GM23338 (cell line): ENCODE data around the gene S100A8. TPM values are rescaled to one million over a fixed set of nuclear protein-coding genes. Genes with fewer than 3 reads are reported as not detected.

Experiments used
- ATAC-seq: fragments of 200-7000 bp; cut with Tn5 transposase; 3 replicates; pipeline ENCODE4 v1.9.1; 2020
- DNase-seq: peaks from one replicate; pipeline ENCODE4 v3.0.0-alpha.2; 2015; ENCODE audit warnings: low spot score
- H2AFZ ChIP-seq: fragments of 200-600 bp; sonication (generic); 2 replicates; pipeline ENCODE4 v1.8.0; 2016; ENCODE audit warnings: antibody characterized with exemption, mild to moderate bottlenecking, moderate library complexity
- H3F3A ChIP-seq: fragments of 200-600 bp; sonication (generic); replicated peaks from 2 replicates; pipeline ENCODE4 v1.8.0; 2017; ENCODE audit warnings: antibody characterized with exemption, mixed run types, low read depth
- H3K27ac ChIP-seq: fragments of 200-600 bp; sonication (generic); 2 replicates; pipeline ENCODE4 v1.6.1; 2016; ENCODE audit warnings: low read depth
- H3K27me3 ChIP-seq: fragments of 200-600 bp; sonication (generic); 2 replicates; pipeline ENCODE4 v1.8.0; 2016; ENCODE audit warnings: mild to moderate bottlenecking, mixed run types, moderate library complexity; ENCODE audit not compliant: insufficient read depth
- H3K36me3 ChIP-seq: fragments of 200-600 bp; sonication (generic); 2 replicates; pipeline ENCODE4 v1.8.0; 2016; ENCODE audit warnings: mild to moderate bottlenecking; ENCODE audit not compliant: insufficient read depth
- H3K4me1 ChIP-seq: fragments of 200-600 bp; sonication (generic); 2 replicates; pipeline ENCODE4 v1.8.0; 2016; ENCODE audit warnings: mild to moderate bottlenecking, moderate library complexity; ENCODE audit not compliant: insufficient read depth
- H3K4me2 ChIP-seq: fragments of 200-600 bp; sonication (generic); 2 replicates; pipeline ENCODE4 v1.7.1; 2017; ENCODE audit warnings: mixed run types
- H3K4me3 ChIP-seq: fragments of 200-600 bp; sonication (generic); 2 replicates; pipeline ENCODE4 v1.6.1; 2016; ENCODE audit warnings: mixed run types
- H3K79me2 ChIP-seq: fragments of 200-600 bp; sonication (generic); replicated peaks from 2 replicates; pipeline ENCODE4 v1.8.0; 2017; ENCODE audit warnings: mild to moderate bottlenecking; ENCODE audit not compliant: insufficient read depth
- H3K9me2 ChIP-seq: fragments of 200-600 bp; sonication (generic); 2 replicates; pipeline ENCODE4 v1.8.0; 2017; ENCODE audit not compliant: insufficient read depth
- H4K20me1 ChIP-seq: fragments of 200-600 bp; sonication (generic); replicated peaks from 2 replicates; pipeline ENCODE4 v1.8.0; 2017; ENCODE audit warnings: mild to moderate bottlenecking; ENCODE audit not compliant: insufficient read depth
- H3K27ac Mint-ChIP-seq: 2 replicates; pipeline ENCODE4 v1.8.0; 2020; ENCODE audit warnings: inconsistent platforms, mild to moderate bottlenecking, moderate library complexity, mixed read lengths
- H3K27me3 Mint-ChIP-seq: 3 replicates; pipeline ENCODE4 v1.8.0; 2022; ENCODE audit warnings: low read depth, mild to moderate bottlenecking, moderate library complexity, mixed read lengths, inconsistent platforms; ENCODE audit not compliant: insufficient read depth, poor library complexity
- H3K36me3 Mint-ChIP-seq: 3 replicates; pipeline ENCODE4 v1.8.0; 2021; ENCODE audit warnings: low read depth, mild to moderate bottlenecking, inconsistent platforms, moderate library complexity, mixed read lengths
- H3K4me1 Mint-ChIP-seq: 3 replicates; pipeline ENCODE4 v1.8.0; 2020; ENCODE audit warnings: mild to moderate bottlenecking, inconsistent platforms, mixed read lengths
- H3K4me3 Mint-ChIP-seq: 3 replicates; pipeline ENCODE4 v1.8.0; 2021; ENCODE audit warnings: moderate library complexity, mild to moderate bottlenecking, inconsistent platforms, mixed read lengths
- H3K9me3 Mint-ChIP-seq: 3 replicates; pipeline ENCODE4 v1.8.0; 2020; ENCODE audit warnings: moderate library complexity, mild to moderate bottlenecking, inconsistent platforms, mixed read lengths
- CREB1 ChIP-seq: fragments of 250-450 bp; sonication (Bioruptor Pico); IDR thresholded peaks from 2 replicates; pipeline ENCODE4 v1.5.0; 2020; ENCODE audit warnings: low read depth, mild to moderate bottlenecking, moderate library complexity
- EZH2phosphoT487 ChIP-seq: fragments of 200-600 bp; sonication (generic); IDR thresholded peaks from one replicate; pipeline ENCODE4 v1.8.1; 2018; ENCODE audit warnings: antibody characterized with exemption; ENCODE audit not compliant: unreplicated experiment
- JUNB ChIP-seq: IDR thresholded peaks from one replicate; pipeline ENCODE4 v1.6.1; 2016; ENCODE audit warnings: antibody characterized with exemption; ENCODE audit not compliant: unreplicated experiment
- NANOG ChIP-seq: IDR thresholded peaks from 2 replicates; pipeline ENCODE4 v1.6.1; 2016; ENCODE audit warnings: antibody characterized with exemption, borderline replicate concordance
- POLR2AphosphoS5 ChIP-seq: IDR thresholded peaks from 2 replicates; pipeline ENCODE4 v1.6.1; 2016; ENCODE audit warnings: antibody characterized with exemption, low read depth
- STAT1 ChIP-seq: IDR thresholded peaks from one replicate; pipeline ENCODE4 v1.6.1; 2016; ENCODE audit warnings: antibody characterized with exemption; ENCODE audit not compliant: unreplicated experiment
- ZNF114 ChIP-seq: fragments of 250-450 bp; sonication (Bioruptor Pico); IDR thresholded peaks from 2 replicates; pipeline ENCODE4 v1.5.0; 2020; ENCODE audit warnings: mild to moderate bottlenecking, moderate library complexity
- ZNF331 ChIP-seq: fragments of 250-450 bp; sonication (Bioruptor Pico); IDR thresholded peaks from 2 replicates; pipeline ENCODE4 v1.5.0; 2020; ENCODE audit warnings: low read depth, mild to moderate bottlenecking, moderate library complexity
- polyA plus RNA-seq: library from polyadenylated mRNA; unstranded; fragments of >200 nt; fragmentation: Nextera tagmentation; extraction: Ambion mirVana; gene quantifications from 2 replicates; pipeline ENCODE4 v1.2.1, GENCODE V29; 2016
- total RNA-seq: library from RNA; depleted of rRNA; stranded (reverse); fragments of >200 nt; shearing (Covaris generic); gene quantifications from 2 replicates; pipeline ENCODE4 v1.2.3, GENCODE V29; 2014
- TF ChIP-seq, protein P1 (sequence below): IDR thresholded peaks from 2 replicates; pipeline ENCODE4 v1.6.1; 2016; ENCODE audit warnings: antibody characterized with exemption
- TF ChIP-seq, protein P2 (sequence below): IDR thresholded peaks from one replicate; pipeline ENCODE4 v1.6.1; 2018; ENCODE audit warnings: antibody characterized with exemption; ENCODE audit not compliant: unreplicated experiment

The S100A8 gene
- total and polyA plus RNA-seq, 2 experiments from 2014 or later: not detected

DNA sequence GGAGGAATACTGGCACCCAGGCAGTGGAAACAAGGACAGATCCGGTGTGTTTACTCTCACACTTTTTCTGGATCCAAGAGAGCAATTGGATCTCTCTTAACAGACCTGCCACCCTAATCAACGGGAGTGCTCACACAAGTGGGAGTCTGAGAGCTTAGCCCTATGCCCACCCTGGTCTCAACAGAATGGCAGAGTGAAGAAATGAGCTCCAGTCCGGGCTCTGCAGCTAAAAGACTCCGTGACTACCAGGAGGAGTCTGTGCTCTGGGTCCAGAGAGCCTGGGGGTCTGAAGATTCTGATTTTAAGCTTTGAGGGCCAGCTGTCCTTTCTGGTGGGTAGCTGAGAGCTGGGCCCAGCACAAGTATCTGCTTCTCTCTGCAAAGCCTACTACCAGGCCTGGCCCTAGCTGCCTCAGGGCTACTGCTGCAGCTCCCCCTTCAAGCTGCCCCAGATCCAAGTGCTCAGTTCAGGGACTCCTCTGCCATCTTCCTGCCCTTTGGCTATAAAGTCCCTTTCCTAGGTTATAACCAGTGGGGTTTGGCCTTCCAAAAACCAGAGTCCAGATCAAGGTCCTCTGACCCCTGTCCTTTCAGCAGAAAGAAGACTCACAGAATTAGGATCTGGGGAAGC is 29.3 kb downstream of the S100A8 start:
- no peaks in the 10 kb centered on the region for H3K4me1 ChIP-seq
- H2AFZ ChIP-seq: no peak overlapping the region
- H3K36me3 Mint-ChIP-seq: no peaks in the 10 kb centered on the region
- no peaks in the 10 kb centered on the region for H3K79me2 ChIP-seq
- no peaks in the 10 kb centered on the region; the same call in 1 of the 2 replicates for H3K9me2 ChIP-seq
- H3K4me1 Mint-ChIP-seq: peaks cover 8% of the 10 kb centered on the region; the same call in 1 of the 3 replicates
- H3K36me3 ChIP-seq: no peaks in the 10 kb centered on the region
- H3K27me3 Mint-ChIP-seq: peaks cover 5% of the 10 kb centered on the region
- no peaks in the 10 kb centered on the region for H3F3A ChIP-seq
- H3K27ac Mint-ChIP-seq: no peak overlapping the region
- H3K4me2 ChIP-seq: no peak overlapping the region
- H3K27me3 ChIP-seq: no peaks in the 10 kb centered on the region
- no peak overlapping the region for H3K4me3 Mint-ChIP-seq
- ATAC-seq: no peak
- H4K20me1 ChIP-seq: no peaks in the 10 kb centered on the region
- no peaks in the 10 kb centered on the region for H3K9me3 Mint-ChIP-seq
- TF ChIP-seq NANOG (no peak), JUNB (no peak), POLR2AphosphoS5 (no peak), EZH2phosphoT487 (no peak), STAT1 (no peak), CREB1 (CRISPR knock-in tag) (no peak), ZNF114 (CRISPR knock-in tag) (no peak)
- TF ChIP-seq, protein P1, sequence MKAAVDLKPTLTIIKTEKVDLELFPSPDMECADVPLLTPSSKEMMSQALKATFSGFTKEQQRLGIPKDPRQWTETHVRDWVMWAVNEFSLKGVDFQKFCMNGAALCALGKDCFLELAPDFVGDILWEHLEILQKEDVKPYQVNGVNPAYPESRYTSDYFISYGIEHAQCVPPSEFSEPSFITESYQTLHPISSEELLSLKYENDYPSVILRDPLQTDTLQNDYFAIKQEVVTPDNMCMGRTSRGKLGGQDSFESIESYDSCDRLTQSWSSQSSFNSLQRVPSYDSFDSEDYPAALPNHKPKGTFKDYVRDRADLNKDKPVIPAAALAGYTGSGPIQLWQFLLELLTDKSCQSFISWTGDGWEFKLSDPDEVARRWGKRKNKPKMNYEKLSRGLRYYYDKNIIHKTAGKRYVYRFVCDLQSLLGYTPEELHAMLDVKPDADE: no peak
- TF ChIP-seq, protein P2, sequence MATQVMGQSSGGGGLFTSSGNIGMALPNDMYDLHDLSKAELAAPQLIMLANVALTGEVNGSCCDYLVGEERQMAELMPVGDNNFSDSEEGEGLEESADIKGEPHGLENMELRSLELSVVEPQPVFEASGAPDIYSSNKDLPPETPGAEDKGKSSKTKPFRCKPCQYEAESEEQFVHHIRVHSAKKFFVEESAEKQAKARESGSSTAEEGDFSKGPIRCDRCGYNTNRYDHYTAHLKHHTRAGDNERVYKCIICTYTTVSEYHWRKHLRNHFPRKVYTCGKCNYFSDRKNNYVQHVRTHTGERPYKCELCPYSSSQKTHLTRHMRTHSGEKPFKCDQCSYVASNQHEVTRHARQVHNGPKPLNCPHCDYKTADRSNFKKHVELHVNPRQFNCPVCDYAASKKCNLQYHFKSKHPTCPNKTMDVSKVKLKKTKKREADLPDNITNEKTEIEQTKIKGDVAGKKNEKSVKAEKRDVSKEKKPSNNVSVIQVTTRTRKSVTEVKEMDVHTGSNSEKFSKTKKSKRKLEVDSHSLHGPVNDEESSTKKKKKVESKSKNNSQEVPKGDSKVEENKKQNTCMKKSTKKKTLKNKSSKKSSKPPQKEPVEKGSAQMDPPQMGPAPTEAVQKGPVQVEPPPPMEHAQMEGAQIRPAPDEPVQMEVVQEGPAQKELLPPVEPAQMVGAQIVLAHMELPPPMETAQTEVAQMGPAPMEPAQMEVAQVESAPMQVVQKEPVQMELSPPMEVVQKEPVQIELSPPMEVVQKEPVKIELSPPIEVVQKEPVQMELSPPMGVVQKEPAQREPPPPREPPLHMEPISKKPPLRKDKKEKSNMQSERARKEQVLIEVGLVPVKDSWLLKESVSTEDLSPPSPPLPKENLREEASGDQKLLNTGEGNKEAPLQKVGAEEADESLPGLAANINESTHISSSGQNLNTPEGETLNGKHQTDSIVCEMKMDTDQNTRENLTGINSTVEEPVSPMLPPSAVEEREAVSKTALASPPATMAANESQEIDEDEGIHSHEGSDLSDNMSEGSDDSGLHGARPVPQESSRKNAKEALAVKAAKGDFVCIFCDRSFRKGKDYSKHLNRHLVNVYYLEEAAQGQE: no peak
- DNase-seq: no peak
- H3K27ac ChIP-seq: no peak overlapping the region
- H3K4me3 ChIP-seq: no peak overlapping the region

GRCh38 chr1:153360592-153361479 is 30.0 kb downstream of the S100A8 start:
- ATAC-seq (no peak), DNase-seq (no peak)
- Mint-ChIP-seq H3K36me3 (no peaks in the 10 kb centered on the region), H3K4me1 (peaks cover 8% of the 10 kb centered on the region; the same call in 1 of the 3 replicates), H3K27me3 (peaks cover 5% of the 10 kb centered on the region), H3K4me3 (no peak overlapping the region), H3K27ac (no peak overlapping the region), H3K9me3 (no peaks in the 10 kb centered on the region)
- Histone ChIP-seq H3K27ac (no peak overlapping the region), H3K27me3 (no peaks in the 10 kb centered on the region), H4K20me1 (no peaks in the 10 kb centered on the region), H3K79me2 (no peaks in the 10 kb centered on the region), H2AFZ (no peak overlapping the region), H3F3A (no peaks in the 10 kb centered on the region), H3K36me3 (no peaks in the 10 kb centered on the region), H3K4me3 (no peak overlapping the region), H3K9me2 (no peaks in the 10 kb centered on the region; the same call in 1 of the 2 replicates), H3K4me1 (no peaks in the 10 kb centered on the region), H3K4me2 (no peak overlapping the region)
- TF ChIP-seq, protein P1: no peak
- TF ChIP-seq POLR2AphosphoS5 (no peak), STAT1 (no peak), ZNF114 (CRISPR knock-in tag) (no peak), CREB1 (CRISPR knock-in tag) (no peak), NANOG (no peak), ZNF331 (CRISPR knock-in tag) (no peak), JUNB (no peak)
- TF ChIP-seq, protein P2: no peak
